Measurements from ENCODE around the gene OTP.
"Not testable (repeated sequence)": the region's sequence is repeated elsewhere in the genome, so short reads cannot be mapped to it uniquely, and the experiment has no call there.

The OTP gene

GRCh38 chr5:77638763-77639671, 504 bp upstream of the OTP start:
- no peak for DNase-seq

- DNase-seq = no peak
These were observed 1.1 kb downstream of the OTP start for GRCh38 chr5:77637170-77637997.

GRCh38 chr5:77636641-77637169, 1.8 kb downstream of the OTP start:
- DNase-seq = no peak

- no peak for DNase-seq
These were observed 2.4 kb downstream of the OTP start for GRCh38 chr5:77635917-77636640.

GRCh38 chr5:77635067-77635916, 3.2 kb downstream of the OTP start:
- DNase-seq = no peak

- no peak for DNase-seq
These were observed 4.8 kb downstream of the OTP start for GRCh38 chr5:77633709-77634108.

- DNase-seq = no peak
These were observed 5.3 kb downstream of the OTP start for GRCh38 chr5:77633207-77633675.

GRCh38 chr5:77632526-77633206, 5.8 kb downstream of the OTP start:
- DNase-seq = no peak

GRCh38 chr5:77630114-77630680, 8.3 kb downstream of the OTP start:
- peak; percentile 57 for DNase-seq

- peak; percentile 47 for DNase-seq
These were observed 8.9 kb downstream of the OTP start for GRCh38 chr5:77629509-77630113.

- DNase-seq = no peak
These were observed 9.5 kb downstream of the OTP start for GRCh38 chr5:77628840-77629508.

GRCh38 chr5:77627869-77628674, 10.4 kb downstream of the OTP start:
- no peak for DNase-seq

GRCh38 chr5:77623203-77623740, 15.2 kb downstream of the OTP start:
- DNase-seq = no peak

GRCh38 chr5:77621440-77621839, 17.1 kb downstream of the OTP start:
- DNase-seq = no peak

- DNase-seq = no peak
These were observed 18.1 kb downstream of the OTP start for GRCh38 chr5:77620405-77620804.

GRCh38 chr5:77616920-77617319, 21.6 kb downstream of the OTP start:
- DNase-seq = no peak

- not testable (repeated sequence) for DNase-seq
These were observed 29.6 kb downstream of the OTP start for GRCh38 chr5:77608927-77609326.

GRCh38 chr5:77607324-77607723, 31.2 kb downstream of the OTP start:
- peak; percentile 12 for DNase-seq

GRCh38 chr5:77606279-77606678, 32.2 kb downstream of the OTP start:
- DNase-seq = no peak

Measured in NCI-H1105 treated with DMSO at 0.1 percent for 48 hours (cell line).